Nephron progenitor cell (in vitro differentiated cells): ENCODE measurements around the gene HDAC9.

Source experiments
- DNase-seq: peaks from one replicate; pipeline ENCODE4 v3.0.0; 2021
- H3K27ac Mint-ChIP-seq: 2 replicates; pipeline ENCODE4 v1.8.0; 2021; ENCODE audit warnings: mild to moderate bottlenecking, moderate library complexity, mixed read lengths
- H3K27me3 Mint-ChIP-seq: 2 replicates; pipeline ENCODE4 v1.8.0; 2021; ENCODE audit warnings: mild to moderate bottlenecking, low read depth, mixed read lengths; ENCODE audit not compliant: poor library complexity
- H3K36me3 Mint-ChIP-seq: 2 replicates; pipeline ENCODE4 v1.8.0; 2021; ENCODE audit warnings: low read depth, mixed read lengths
- H3K4me1 Mint-ChIP-seq: 2 replicates; pipeline ENCODE4 v1.8.0; 2021; ENCODE audit warnings: mixed read lengths
- H3K4me3 Mint-ChIP-seq: 2 replicates; pipeline ENCODE4 v1.8.0; 2021; ENCODE audit warnings: mild to moderate bottlenecking, moderate library complexity, mixed read lengths
- H3K9me3 Mint-ChIP-seq: 2 replicates; pipeline ENCODE4 v1.8.0; 2021; ENCODE audit warnings: mild to moderate bottlenecking, moderate library complexity, mixed read lengths
- CTCF ChIP-seq: fragments of 200-600 bp; sonication (generic); IDR thresholded peaks from 2 replicates; pipeline ENCODE4 v1.5.0; 2021; ENCODE audit warnings: antibody characterized with exemption

HDAC9 gene

GRCh38 chr7:18886832-18887231 lies 391.3 kb downstream of the HDAC9 start:
- Mint-ChIP-seq H3K9me3 (no peaks in the 10 kb centered on the region), H3K27ac (no peak overlapping the region), H3K4me3 (no peak overlapping the region), H3K27me3 (no peaks in the 10 kb centered on the region), H3K36me3 (no peaks in the 10 kb centered on the region), H3K4me1 (peaks cover 14% of the 10 kb centered on the region)
- no peak for DNase-seq
- no peak for TF ChIP-seq CTCF

- H3K36me3 Mint-ChIP-seq: no peaks in the 10 kb centered on the region
- H3K27me3 Mint-ChIP-seq: no peaks in the 10 kb centered on the region
- no peaks in the 10 kb centered on the region for H3K9me3 Mint-ChIP-seq
- H3K4me1 Mint-ChIP-seq: peaks cover 14% of the 10 kb centered on the region
- no peak for DNase-seq
- H3K27ac Mint-ChIP-seq: no peak overlapping the region
- H3K4me3 Mint-ChIP-seq: no peak overlapping the region
- no peak for TF ChIP-seq CTCF
Observed at GRCh38 chr7:18889436-18889835, 393.9 kb downstream of the HDAC9 start.

GRCh38 chr7:18890134-18890533 lies 394.6 kb downstream of the HDAC9 start:
- H3K4me1 Mint-ChIP-seq: peaks cover 14% of the 10 kb centered on the region
- no peaks in the 10 kb centered on the region for H3K27me3 Mint-ChIP-seq
- H3K4me3 Mint-ChIP-seq: no peak overlapping the region
- H3K9me3 Mint-ChIP-seq: no peaks in the 10 kb centered on the region
- no peak overlapping the region for H3K27ac Mint-ChIP-seq
- DNase-seq: no peak
- H3K36me3 Mint-ChIP-seq: no peaks in the 10 kb centered on the region
- TF ChIP-seq CTCF: no peak

- TF ChIP-seq CTCF: no peak
- Mint-ChIP-seq H3K4me1 (peaks cover 14% of the 10 kb centered on the region), H3K27ac (peak overlapping the region; percentile 60), H3K36me3 (no peaks in the 10 kb centered on the region), H3K27me3 (no peaks in the 10 kb centered on the region), H3K4me3 (no peak overlapping the region), H3K9me3 (no peaks in the 10 kb centered on the region)
- DNase-seq: no peak
Observed at GRCh38 chr7:18890885-18891621, 395.5 kb downstream of the HDAC9 start.

GRCh38 chr7:18893156-18893555 lies 397.6 kb downstream of the HDAC9 start:
- Mint-ChIP-seq H3K27me3 (no peaks in the 10 kb centered on the region), H3K4me1 (peaks cover 19% of the 10 kb centered on the region), H3K27ac (no peak overlapping the region), H3K4me3 (no peak overlapping the region), H3K9me3 (no peaks in the 10 kb centered on the region), H3K36me3 (no peaks in the 10 kb centered on the region)
- TF ChIP-seq CTCF: no peak
- no peak for DNase-seq

- no peaks in the 10 kb centered on the region for H3K36me3 Mint-ChIP-seq
- TF ChIP-seq CTCF: no peak
- no peaks in the 10 kb centered on the region for H3K9me3 Mint-ChIP-seq
- H3K27me3 Mint-ChIP-seq: no peaks in the 10 kb centered on the region
- peaks cover 19% of the 10 kb centered on the region for H3K4me1 Mint-ChIP-seq
- no peak overlapping the region for H3K27ac Mint-ChIP-seq
- no peak for DNase-seq
- H3K4me3 Mint-ChIP-seq: no peak overlapping the region
Observed at GRCh38 chr7:18894155-18894554, 398.6 kb downstream of the HDAC9 start.
